Activated naive CD4-positive, alpha-beta T cell treated with anti-CD3 and anti-CD28 coated beads, Interleukin-2, amount 50 U/mL, for 16 hours (primary cell): ENCODE data around the gene GGT7.
"Not testable (repeated sequence)": the region's sequence is repeated elsewhere in the genome, so short reads cannot be mapped to it uniquely, and the experiment has no call there.

Experiments
- DNase-seq: peaks from one replicate; pipeline ENCODE4 v3.0.0-alpha.2; 2020

GGT7 gene

GRCh38 chr20:34872622-34873224 is at the start of gene GGT7:
Gene GGT7 (minus strand): TSS chr20:34872856. CDS start chr20:34872815, 41 bp downstream.
- DNase-seq, result peak; percentile 89

GRCh38 chr20:34921436-34921835 is 48.8 kb upstream of the GGT7 start:
- DNase-seq, result no peak

GRCh38 chr20:34920055-34920454 is 47.4 kb upstream of the GGT7 start:
- no peak for DNase-seq

- no peak for DNase-seq
Measured at GRCh38 chr20:34916774-34917354, 44.2 kb upstream of the GGT7 start.

GRCh38 chr20:34915749-34916455 is 43.2 kb upstream of the GGT7 start:
- no peak for DNase-seq

- no peak for DNase-seq
Measured at GRCh38 chr20:34915131-34915530, 42.5 kb upstream of the GGT7 start.

GRCh38 chr20:34907616-34908469 is 35.2 kb upstream of the GGT7 start:
- DNase-seq, result no peak

GRCh38 chr20:34904202-34904621 is 31.6 kb upstream of the GGT7 start:
- DNase-seq, result no peak

- not testable (repeated sequence) for DNase-seq
Measured at GRCh38 chr20:34898731-34899130, 26.1 kb upstream of the GGT7 start.

GRCh38 chr20:34898129-34898528 is 25.5 kb upstream of the GGT7 start:
- not testable (repeated sequence) for DNase-seq

GRCh38 chr20:34896086-34896621 is 23.5 kb upstream of the GGT7 start:
- DNase-seq, result no peak

GRCh38 chr20:34895465-34895864 is 22.8 kb upstream of the GGT7 start:
- no peak for DNase-seq

GRCh38 chr20:34894723-34895122 is 22.1 kb upstream of the GGT7 start:
- DNase-seq, result no peak

- DNase-seq, result no peak
Measured at GRCh38 chr20:34892671-34893070, 20.0 kb upstream of the GGT7 start.

GRCh38 chr20:34891166-34892062 is 18.8 kb upstream of the GGT7 start:
- DNase-seq, result peak; percentile 30

GRCh38 chr20:34888468-34888867 is 15.8 kb upstream of the GGT7 start:
- no peak for DNase-seq

- no peak for DNase-seq
Measured at GRCh38 chr20:34887023-34887422, 14.4 kb upstream of the GGT7 start.

- DNase-seq, result no peak
Measured at GRCh38 chr20:34886122-34886521, 13.5 kb upstream of the GGT7 start.

- no peak for DNase-seq
Measured at GRCh38 chr20:34884260-34884659, 11.6 kb upstream of the GGT7 start.

GRCh38 chr20:34883809-34884208 is 11.2 kb upstream of the GGT7 start:
- DNase-seq, result no peak

GRCh38 chr20:34883087-34883688 is 10.5 kb upstream of the GGT7 start:
- no peak for DNase-seq

- DNase-seq, result no peak
Measured at GRCh38 chr20:34881689-34882088, 9.0 kb upstream of the GGT7 start.
